H1 (cell line): ENCODE results near the gene ASIC1. TPM values are rescaled to one million over a fixed set of nuclear protein-coding genes. Genes with fewer than 3 reads are reported as not detected.

ENCODE experiments used
- CTCF ChIA-PET: fragments of 300-600 bp; sonication (Branson Sonifier 250); formaldehyde crosslinking; loops from one replicate; lab custom pipeline; 2021; ENCODE audit not compliant: partially characterized antibody; lab: Charles Lee
- POLR2A ChIA-PET: fragments of 300-600 bp; sonication (Branson Sonifier 250); formaldehyde crosslinking; loops from one replicate; lab custom pipeline; 2021; ENCODE audit warnings: inconsistent platforms; ENCODE audit not compliant: partially characterized antibody; lab: Charles Lee
- DNase-seq, 2 experiments: peaks; one replicate each; pipeline versions ENCODE4 v3.0.0 to v3.0.0-alpha.2; 2010 to 2022; ENCODE audit warnings: low spot score in 2 of 2, low read depth in 1 of 2, mixed read lengths in 1 of 2
- FAIRE-seq: peaks from 2 replicates; lab custom pipeline; 2011; peaks lifted over from hg19 to GRCh38; lab: Jason Lieb, UNC
- H2AFZ ChIP-seq: 2 replicates; pipeline ENCODE4 v1.8.1; 2012; ENCODE audit warnings: low read length, inconsistent platforms
- H2AK5ac ChIP-seq: 2 replicates; pipeline ENCODE4 v1.6.1; 2013; ENCODE audit warnings: low read depth, low read length
- H2BK120ac ChIP-seq: replicated peaks from 2 replicates; pipeline ENCODE3; 2013; ENCODE audit warnings: low read depth, low read length, inconsistent platforms
- H2BK12ac ChIP-seq: 2 replicates; pipeline ENCODE4 v1.6.1; 2013; ENCODE audit warnings: low read depth, low read length
- H2BK15ac ChIP-seq: 2 replicates; pipeline ENCODE4 v1.6.1; 2013; ENCODE audit warnings: low read length
- H2BK20ac ChIP-seq: 2 replicates; pipeline ENCODE4 v1.6.1; 2013; ENCODE audit warnings: low read length
- H2BK5ac ChIP-seq: 2 replicates; pipeline ENCODE4 v1.6.1; 2013; ENCODE audit warnings: low read depth, low read length
- H3K14ac ChIP-seq: 2 replicates; pipeline ENCODE4 v1.6.1; 2013; ENCODE audit warnings: inconsistent platforms; ENCODE audit not compliant: insufficient read length
- H3K18ac ChIP-seq: 2 replicates; pipeline ENCODE4 v1.6.1; 2013; ENCODE audit warnings: low read length; ENCODE audit errors: extremely low read depth
- H3K23ac ChIP-seq: 2 replicates; pipeline ENCODE4 v1.6.1; 2013; ENCODE audit warnings: inconsistent platforms; ENCODE audit not compliant: insufficient read length
- H3K23me2 ChIP-seq: 2 replicates; pipeline ENCODE4 v1.6.1; 2013; ENCODE audit warnings: low read depth, low read length
- H3K27ac ChIP-seq: 2 replicates; pipeline ENCODE4 v1.6.1; 2011; ENCODE audit warnings: low read depth, low read length, inconsistent platforms
- H3K27me3 ChIP-seq, 4 experiments: replicated peaks in 1 of 4; 1 replicate in 1 of 4; 2 replicates in 3 of 4; pipeline versions ENCODE4 v1.6.1 to v1.8.1; 2011 to 2013; ENCODE audit warnings: low read length in 3 of 4, mild to moderate bottlenecking in 3 of 4, inconsistent platforms in 2 of 4, mixed read lengths in 2 of 4, moderate library complexity in 1 of 4; ENCODE audit not compliant: control insufficient read depth in 3 of 4, insufficient read depth in 3 of 4; ENCODE audit errors: extremely low read depth in 1 of 4
- H3K36me3 ChIP-seq, 4 experiments: 2 replicates each; pipeline versions ENCODE4 v1.6.1 to v1.8.1; 2011 to 2013; ENCODE audit warnings: mild to moderate bottlenecking in 4 of 4, low read length in 3 of 4, moderate library complexity in 2 of 4, control low read depth in 1 of 4, inconsistent platforms in 1 of 4; ENCODE audit not compliant: insufficient read depth in 4 of 4, control insufficient read depth in 2 of 4
- H3K4ac ChIP-seq: replicated peaks from 2 replicates; pipeline ENCODE3; 2013; ENCODE audit warnings: low read length, low read depth, mixed read lengths, inconsistent platforms; ENCODE audit not compliant: insufficient read length
- H3K4me1 ChIP-seq, 4 experiments: replicated peaks in 1 of 4; 1 replicate in 1 of 4; 2 replicates in 3 of 4; pipeline versions ENCODE4 v1.6.1 to v1.8.1; 2011 to 2013; ENCODE audit warnings: low read length in 3 of 4, inconsistent platforms in 2 of 4, mixed read lengths in 1 of 4; ENCODE audit not compliant: insufficient read depth in 4 of 4, control insufficient read depth in 3 of 4
- H3K4me2 ChIP-seq, 2 experiments: 2 replicates each; pipeline versions ENCODE4 v1.6.1 to v1.8.1; 2011 to 2013; ENCODE audit warnings: low read depth in 2 of 2, low read length in 2 of 2, control low read depth in 1 of 2, inconsistent platforms in 1 of 2, mild to moderate bottlenecking in 1 of 2; ENCODE audit not compliant: insufficient read depth in 1 of 2
- H3K4me3 ChIP-seq, 4 experiments: fragments of 200-600, 300-600 bp in 1 of 4; sonication (generic), shearing (Covaris generic), sonication (Bioruptor Twin) in 1 of 4; 2 replicates each; pipeline versions ENCODE4 v1.5.1 to v1.8.1; 2011 to 2016; ENCODE audit warnings: low read length in 4 of 4, low read depth in 3 of 4, control low read depth in 2 of 4, inconsistent platforms in 2 of 4, mild to moderate bottlenecking in 2 of 4, mixed read lengths in 1 of 4, moderate library complexity in 1 of 4; ENCODE audit not compliant: insufficient read depth in 2 of 4; ENCODE audit errors: extremely low read depth in 1 of 4
- H3K56ac ChIP-seq: replicated peaks from 2 replicates; pipeline ENCODE3; 2013; ENCODE audit warnings: low read depth, mild to moderate bottlenecking, mixed read lengths, low read length, inconsistent platforms; ENCODE audit not compliant: insufficient read length
- H3K79me1 ChIP-seq: 2 replicates; pipeline ENCODE4 v1.6.1; 2013; ENCODE audit warnings: low read depth, low read length, control low read depth
- H3K79me2 ChIP-seq, 2 experiments: 2 replicates each; pipeline versions ENCODE4 v1.6.1 to v1.8.1; 2012 to 2013; ENCODE audit warnings: low read length in 2 of 2, mild to moderate bottlenecking in 2 of 2, inconsistent platforms in 1 of 2; ENCODE audit not compliant: insufficient read depth in 2 of 2, control insufficient read depth in 1 of 2
- H3K9ac ChIP-seq, 4 experiments: replicated peaks in 1 of 4; 1 replicate in 1 of 4; 2 replicates in 3 of 4; pipeline versions ENCODE4 v1.6.1 to v1.8.1; 2011 to 2013; ENCODE audit warnings: low read depth in 3 of 4, low read length in 3 of 4, control low read depth in 2 of 4, mild to moderate bottlenecking in 2 of 4, moderate library complexity in 2 of 4, inconsistent platforms in 1 of 4; ENCODE audit errors: extremely low read depth in 1 of 4
- H3K9me3 ChIP-seq, 2 experiments: 2 replicates each; pipeline versions ENCODE4 v1.6.1 to v1.8.1; 2012 to 2013; ENCODE audit warnings: mild to moderate bottlenecking in 2 of 2, moderate library complexity in 2 of 2, control low read depth in 1 of 2, inconsistent platforms in 1 of 2, low read depth in 1 of 2, low read length in 1 of 2, mixed read lengths in 1 of 2; ENCODE audit not compliant: insufficient read depth in 2 of 2
- H4K20me1 ChIP-seq, 2 experiments: replicated peaks in 1 of 2; 2 replicates each; pipeline versions ENCODE3 to v1.8.1; 2011 to 2013; ENCODE audit warnings: inconsistent platforms in 2 of 2, low read length in 2 of 2, mild to moderate bottlenecking in 1 of 2; ENCODE audit not compliant: insufficient read depth in 2 of 2, control insufficient read depth in 1 of 2
- H4K5ac ChIP-seq: 2 replicates; pipeline ENCODE4 v1.6.1; 2013; ENCODE audit warnings: low read length, low read depth, mixed read lengths, inconsistent platforms; ENCODE audit not compliant: insufficient read length
- H4K8ac ChIP-seq: 2 replicates; pipeline ENCODE4 v1.8.0; 2013; ENCODE audit warnings: mild to moderate bottlenecking, moderate library complexity, low read length, inconsistent platforms; ENCODE audit not compliant: insufficient read depth; ENCODE audit errors: extremely low read depth
- H4K91ac ChIP-seq: replicated peaks from 2 replicates; pipeline ENCODE3; 2013; ENCODE audit warnings: low read length, mixed read lengths, inconsistent platforms; ENCODE audit not compliant: insufficient read length
- ATF2 ChIP-seq: IDR thresholded peaks from 2 replicates; pipeline ENCODE4 v1.6.1; 2012; ENCODE audit warnings: low read length, inconsistent platforms
- GTF2F1 ChIP-seq: IDR thresholded peaks from 2 replicates; pipeline ENCODE4 v1.6.1; 2012; ENCODE audit warnings: low read depth, low read length, improper control_type of control experiment, borderline replicate concordance
- HDAC2 ChIP-seq, 2 experiments: fragments of 300-600 bp in 1 of 2; sonication (generic) in 1 of 2; IDR thresholded peaks; 2 replicates each; pipeline ENCODE4 v1.6.1; 2011 to 2012; ENCODE audit warnings: low read depth in 2 of 2, low read length in 2 of 2, mild to moderate bottlenecking in 2 of 2, moderate library complexity in 2 of 2, borderline replicate concordance in 1 of 2, inconsistent platforms in 1 of 2
- JUND ChIP-seq: IDR thresholded peaks from 2 replicates; pipeline ENCODE4 v1.6.1; 2011; ENCODE audit warnings: mild to moderate bottlenecking, improper control_type of control experiment, low read length
- KDM1A ChIP-seq: fragments of 200-600, 300-600 bp; sonication (generic); IDR thresholded peaks from 2 replicates; pipeline ENCODE4 v1.7.1; 2016; ENCODE audit warnings: mild to moderate bottlenecking, low read length, borderline replicate concordance
- NRF1 ChIP-seq: IDR thresholded peaks from 2 replicates; pipeline ENCODE4 v1.6.1; 2011; ENCODE audit warnings: mild to moderate bottlenecking, low read depth, low read length, improper control_type of control experiment
- SIX5 ChIP-seq: IDR thresholded peaks from 2 replicates; pipeline ENCODE4 v1.6.1; 2011; ENCODE audit warnings: mild to moderate bottlenecking, low read depth, low read length
- SP4 ChIP-seq: IDR thresholded peaks from 2 replicates; pipeline ENCODE4 v1.6.1; 2012; ENCODE audit warnings: low read length, inconsistent platforms
- SRF ChIP-seq: IDR thresholded peaks from 2 replicates; pipeline ENCODE4 v1.6.1; 2011; ENCODE audit warnings: mild to moderate bottlenecking, low read depth, low read length, moderate library complexity
- TBP ChIP-seq: IDR thresholded peaks from 2 replicates; pipeline ENCODE4 v1.6.1; 2011; ENCODE audit warnings: low read depth, low read length, improper control_type of control experiment
- TCF12 ChIP-seq: IDR thresholded peaks from 2 replicates; pipeline ENCODE4 v1.6.1; 2011; ENCODE audit warnings: low read depth, mild to moderate bottlenecking, low read length
- YY1 ChIP-seq: IDR thresholded peaks from 2 replicates; pipeline ENCODE4 v1.6.1; 2011; ENCODE audit warnings: low read depth, mild to moderate bottlenecking, low read length
- WGBS, 2 experiments: shearing (Covaris generic) in 1 of 2; methylation state at CpG; one replicate each; pipeline versions ENCODE4 v1.1.6 to v1.1.7; 2013 to 2015; ENCODE audit warnings: low lambda C conversion rate in 2 of 2, mixed read lengths in 2 of 2, inconsistent platforms in 1 of 2, low coverage in 1 of 2, missing lambda C conversion rate in 1 of 2; ENCODE audit not compliant: insufficient replicate concordance in 2 of 2, insufficient coverage in 1 of 2, insufficient read length in 1 of 2; ENCODE audit errors: extremely low coverage in 1 of 2, missing lambda C conversion rate in 1 of 2; 5-methylcytosine and 5-hydroxymethylcytosine counted together
- polyA plus RNA-seq, 7 experiments: library from polyadenylated mRNA; depleted of rRNA in 3 of 7; stranded (reverse) in 5 of 7; unstranded in 2 of 7; fragments of >200 nt in 5 of 7; fragments of 200-250 nt in 2 of 7; gene quantifications; 1 replicate in 5 of 7; 2 replicates in 1 of 7; 4 replicates in 1 of 7; pipeline versions ENCODE4 v1.2.1 to v1.2.3, GENCODE V29; 2011 to 2013; ENCODE audit warnings: missing spikeins in 2 of 7, mixed read lengths in 2 of 7
- total RNA-seq: library from RNA; stranded (reverse); fragmentation: NEBNext Ultra II Directional; extraction: Animal tissue kit (Norgen Biotek cat#: 25700); gene quantifications from 2 replicates; pipeline ENCODE4 v1.2.1, GENCODE V29; 2021
- TF ChIP-seq, protein P1 (sequence below): IDR thresholded peaks from 2 replicates; pipeline ENCODE4 v1.6.1; 2012; ENCODE audit warnings: inconsistent platforms

Gene ASIC1
- total and polyA plus RNA-seq, 2 of the 8 experiments (the other 6 are each of a cell fraction or from before 2014, with no cell fraction given), result 2.4 to 4.4 TPM

- FAIRE-seq, result no peak
- no peaks in the 10 kb centered on the region for H3K9me3 ChIP-seq
- no peak overlapping the region for H4K8ac ChIP-seq
- ChIA-PET POLR2A (interaction anchor here (1.2 kb wide), 1 partner anchor 16 kb away, joined by 6 read pairs; the partner anchor contains the start of gene SMARCD1), CTCF (interaction anchor here (0.6 to 22.8 kb wide), 19 partner anchors 8 to 722 kb away, joined by 3 to 420 read pairs (median 4); partner anchors contain the start of genes AQP6, ASIC1, COX14 and SMARCD1)
- H3K9ac ChIP-seq, result no peak overlapping the region
- no peak overlapping the region for H3K4me2 ChIP-seq
- no peak overlapping the region for H2AK5ac ChIP-seq
- H4K5ac ChIP-seq, result no peak overlapping the region
- no peak overlapping the region for H3K4ac ChIP-seq
- H3K79me1 ChIP-seq, result no peaks in the 10 kb centered on the region
- peaks cover 0 to 6% (median 3%) of the 10 kb centered on the region in 4 experiments; a peak in 5 of 7 replicates for H3K4me1 ChIP-seq
- H4K20me1 ChIP-seq, result no peaks in the 10 kb centered on the region
- H2BK15ac ChIP-seq, result no peak overlapping the region
- 90% methylated on average over 5 of the region's 5 CpGs; no CpG with 5 or more reads in 1 of the 2 experiments for WGBS, 2 experiments
- H3K23me2 ChIP-seq, result no peaks in the 10 kb centered on the region; the same call in 1 of the 2 replicates
- H3K56ac ChIP-seq, result no peak overlapping the region
- no peak for DNase-seq
- H3K14ac ChIP-seq, result no peak overlapping the region
- no peak overlapping the region for H3K4me3 ChIP-seq
- H2AFZ ChIP-seq, result no peak overlapping the region
- no peaks in the 10 kb centered on the region for H3K79me2 ChIP-seq
- no peak overlapping the region for H2BK20ac ChIP-seq
- H2BK120ac ChIP-seq, result no peak overlapping the region
- no peak overlapping the region for H2BK12ac ChIP-seq
- H3K18ac ChIP-seq, result no peak overlapping the region
- no peaks in the 10 kb centered on the region for H3K36me3 ChIP-seq
- no peak overlapping the region for H3K27ac ChIP-seq
- H2BK5ac ChIP-seq, result no peak overlapping the region
- no peak overlapping the region for H4K91ac ChIP-seq
- no peak overlapping the region for H3K23ac ChIP-seq
- H3K27me3 ChIP-seq, result peaks cover 0 to 4% (median 0%) of the 10 kb centered on the region in 4 experiments; a peak in 4 of 7 replicates
- TF ChIP-seq TCF12 (no peak), SP4 (no peak), ATF2 (no peak), KDM1A (no peak), HDAC2 (IDR thresholded peaks at IDR 0.05; ENCODE audit: borderline replicate concordance in 1 of 2, low read depth in 2 of 2, low read length in 2 of 2) (no peak), GTF2F1 (no peak), SIX5 (no peak), JUND (no peak), SRF (no peak), TBP (no peak), YY1 (no peak), NRF1 (no peak)
- TF ChIP-seq, protein P1, sequence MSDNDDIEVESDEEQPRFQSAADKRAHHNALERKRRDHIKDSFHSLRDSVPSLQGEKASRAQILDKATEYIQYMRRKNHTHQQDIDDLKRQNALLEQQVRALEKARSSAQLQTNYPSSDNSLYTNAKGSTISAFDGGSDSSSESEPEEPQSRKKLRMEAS, result no peak
Measured at GRCh38 chr12:50069069-50069468, 11.7 kb downstream of the ASIC1 start.
